ENCODE measurements around the gene NEGR1. TPM values are rescaled to one million over a fixed set of nuclear protein-coding genes. Genes with fewer than 3 reads are reported as not detected.

Gene NEGR1
- total and polyA plus RNA-seq, 9 of the 15 experiments (the other 6 are each of a cell fraction or from before 2014, with no cell fraction given) = not detected

- no peaks in the 10 kb centered on the region for H3K4me1 ChIP-seq (replicated peaks in 1 of 2; ENCODE audit: control insufficient read depth in 2 of 2, insufficient read depth in 2 of 2, low read length in 2 of 2)
- TF ChIP-seq MCM5 (IDR thresholded peaks at IDR 0.05; ENCODE audit: low read depth) (no peak), HNRNPLL (IDR thresholded peaks at IDR 0.05; ENCODE audit: low read depth, low read length, poor library complexity, severe bottlenecking) (no peak), CBX5 (IDR thresholded peaks at IDR 0.05; ENCODE audit: borderline replicate concordance, low read depth) (no peak), KDM1A (IDR thresholded peaks at IDR 0.05) (no peak), HDAC6 (IDR thresholded peaks at IDR 0.05; ENCODE audit: low read depth, low read length) (no peak), ZNF398 (CRISPR knock-in tag; IDR thresholded peaks at IDR 0.05) (no peak)
- TF ChIP-seq, protein P1, sequence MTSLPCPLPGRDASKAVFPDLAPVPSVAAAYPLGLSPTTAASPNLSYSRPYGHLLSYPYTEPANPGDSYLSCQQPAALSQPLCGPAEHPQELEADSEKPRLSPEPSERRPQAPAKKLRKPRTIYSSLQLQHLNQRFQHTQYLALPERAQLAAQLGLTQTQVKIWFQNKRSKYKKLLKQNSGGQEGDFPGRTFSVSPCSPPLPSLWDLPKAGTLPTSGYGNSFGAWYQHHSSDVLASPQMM (CRISPR knock-in tag; IDR thresholded peaks at IDR 0.05) = no peak
- no peaks in the 10 kb centered on the region for H4K20me1 ChIP-seq (replicated peaks; ENCODE audit: control insufficient read depth, insufficient read depth, low read length)
- FAIRE-seq = no peak
- 0% methylated on average over 1 of the region's 1 CpG for WGBS (ENCODE audit: insufficient coverage, low coverage, missing lambda C conversion rate)
- intact Hi-C loops (cut with micrococcal nuclease) (no loop called here), in situ Hi-C loops (cut with MboI) (no loop called here)
- H3K4me2 ChIP-seq (ENCODE audit: insufficient read depth, low read length) = no peak overlapping the region
- no peak overlapping the region for H3K9ac ChIP-seq (ENCODE audit: insufficient read depth in 1 of 2, low read depth in 2 of 2, low read length in 2 of 2)
- no peak overlapping the region for H3K27ac ChIP-seq (ENCODE audit: extremely low read depth, low read depth, low read length)
- H3K9me3 ChIP-seq (replicated peaks; ENCODE audit: control insufficient read depth, insufficient read depth, low read depth, low read length) = no peaks in the 10 kb centered on the region; the same call in 1 of the 2 replicates
- H3K27me3 ChIP-seq (ENCODE audit: control insufficient read depth in 2 of 2, insufficient read depth in 2 of 2, low read length in 2 of 2) = no peaks in the 10 kb centered on the region
- no peaks in the 10 kb centered on the region for H3K36me3 ChIP-seq (ENCODE audit: control insufficient read depth, insufficient read depth, low read length)
- no peak overlapping the region for H3K4me3 ChIP-seq
- BruUV-seq (replicated peaks) = no TSS peak
- DNase-seq (ENCODE audit: extremely low read depth in 1 of 4, low spot score in 3 of 4) = no peak
- no peaks in the 10 kb centered on the region for H3K9me1 ChIP-seq (ENCODE audit: control insufficient read depth, insufficient read depth, low read length)
- POLR2A ChIA-PET = no interaction called here
- CTCF ChIA-PET (ENCODE audit: low intra/inter-chr PET ratio) = no interaction called here
- no peaks in the 10 kb centered on the region for H3K79me2 ChIP-seq (ENCODE audit: control insufficient read depth, insufficient read depth, low read length)
- H2AFZ ChIP-seq (ENCODE audit: low read depth, low read length) = no peak overlapping the region
- no peak for ATAC-seq
These were observed 104.6 kb downstream of the NEGR1 start for GRCh38 chr1:72177711-72178110.
